ENCODE measurements around the gene ABCC11.
"Not testable (repeated sequence)": the region's sequence is repeated elsewhere in the genome, so short reads cannot be mapped to it uniquely, and the experiment has no call there.

The ABCC11 gene

GRCh38 chr16:48246066-48246465 is 1.3 kb downstream of the ABCC11 start:
- no peak for DNase-seq (ENCODE audit: low read depth)

- no peak for DNase-seq (ENCODE audit: low read depth)
Measured at GRCh38 chr16:48244863-48245195, 2.5 kb downstream of the ABCC11 start.

- DNase-seq (ENCODE audit: low read depth), result peak; percentile 67
Measured at GRCh38 chr16:48244080-48244862, 3.1 kb downstream of the ABCC11 start, which contains the start of gene LONP2. LONP2 (plus strand) TSS chr16:48244300; CDS start chr16:48244389, 89 bp downstream.

- not testable (repeated sequence) for DNase-seq (ENCODE audit: low read depth)
Measured at GRCh38 chr16:48240147-48240546, 7.2 kb downstream of the ABCC11 start.

GRCh38 chr16:48236286-48236685 is 11.1 kb downstream of the ABCC11 start:
- DNase-seq (ENCODE audit: low read depth), result no peak

- DNase-seq (ENCODE audit: low read depth), result no peak
Measured at GRCh38 chr16:48235556-48236136, 11.7 kb downstream of the ABCC11 start.

- DNase-seq (ENCODE audit: low read depth), result no peak
Measured at GRCh38 chr16:48235058-48235555, 12.2 kb downstream of the ABCC11 start.

GRCh38 chr16:48234630-48235029 is 12.7 kb downstream of the ABCC11 start:
- no peak for DNase-seq (ENCODE audit: low read depth)

GRCh38 chr16:48232493-48233040 is 14.8 kb downstream of the ABCC11 start:
- no peak for DNase-seq (ENCODE audit: low read depth)

- no peak for DNase-seq (ENCODE audit: low read depth)
Measured at GRCh38 chr16:48231727-48232492, 15.4 kb downstream of the ABCC11 start.

- no peak for DNase-seq (ENCODE audit: low read depth)
Measured at GRCh38 chr16:48225456-48225855, 21.9 kb downstream of the ABCC11 start.

GRCh38 chr16:48223490-48223889 is 23.8 kb downstream of the ABCC11 start:
- DNase-seq (ENCODE audit: low read depth), result no peak

GRCh38 chr16:48220891-48221290 is 26.4 kb downstream of the ABCC11 start:
- DNase-seq (ENCODE audit: low read depth), result no peak

GRCh38 chr16:48218473-48218872 is 28.9 kb downstream of the ABCC11 start:
- DNase-seq (ENCODE audit: low read depth), result no peak

- no peak for DNase-seq (ENCODE audit: low read depth)
Measured at GRCh38 chr16:48217708-48218107, 29.6 kb downstream of the ABCC11 start.

- no peak for DNase-seq (ENCODE audit: low read depth)
Measured at GRCh38 chr16:48215738-48216137, 31.6 kb downstream of the ABCC11 start.

GRCh38 chr16:48212033-48212432 is 35.3 kb downstream of the ABCC11 start:
- no peak for DNase-seq (ENCODE audit: low read depth)

- no peak for DNase-seq (ENCODE audit: low read depth)
Measured at GRCh38 chr16:48210747-48211146, 36.6 kb downstream of the ABCC11 start.

- no peak for DNase-seq (ENCODE audit: low read depth)
Measured at GRCh38 chr16:48206594-48207242, 40.6 kb downstream of the ABCC11 start.

- no peak for DNase-seq (ENCODE audit: low read depth)
Measured at GRCh38 chr16:48204825-48205151, 42.6 kb downstream of the ABCC11 start.

- no peak for DNase-seq (ENCODE audit: low read depth)
Measured at GRCh38 chr16:48203974-48204824, 43.1 kb downstream of the ABCC11 start.
